ENCODE measurements around the gene DENND6B.

The DENND6B gene

GRCh38 chr22:50266994-50267393, 59.8 kb downstream of the DENND6B start:
- DNase-seq (ENCODE audit: extremely low spot score), result no peak
- ChIA-PET CTCF (interaction anchor here (1.5 to 7.9 kb wide), 4 partner anchors 9 to 74 kb away, joined by 5 to 64 read pairs (median 24); partner anchors contain the start of genes HDAC10 and TUBGCP6), POLR2A (interaction anchor here (0.7 kb wide), 1 partner anchor 15 kb away, joined by 4 read pairs; no protein-coding TSS in a partner anchor)
- no peak for TF ChIP-seq CTCF (IDR thresholded peaks at IDR 0.05; ENCODE audit: control extremely low read depth, extremely low read depth, low read depth, missing control alignments)

GRCh38 chr22:50264946-50265669, 61.7 kb downstream of the DENND6B start:
- no peak for DNase-seq (ENCODE audit: extremely low spot score)
- ChIA-PET CTCF (interaction anchor here (1.1 to 7.9 kb wide), 3 partner anchors 11 to 77 kb away, joined by 3 to 64 read pairs (median 40); partner anchors contain the start of gene HDAC10), POLR2A (no interaction called here)
- TF ChIP-seq CTCF (IDR thresholded peaks at IDR 0.05; ENCODE audit: control extremely low read depth, extremely low read depth, low read depth, missing control alignments), result no peak

- CTCF ChIA-PET, result interaction anchor here (0.9 to 7.9 kb wide), 5 partner anchors 11 to 78 kb away, joined by 3 to 64 read pairs (median 8); partner anchors contain the start of gene HDAC10
- no peak for DNase-seq (ENCODE audit: extremely low spot score)
- no peak for TF ChIP-seq CTCF (IDR thresholded peaks at IDR 0.05; ENCODE audit: control extremely low read depth, extremely low read depth, low read depth, missing control alignments)
- POLR2A ChIA-PET, result no interaction called here
Measured at GRCh38 chr22:50264104-50264745, 62.6 kb downstream of the DENND6B start.

GRCh38 chr22:50262973-50263617, 63.7 kb downstream of the DENND6B start:
- no peak for TF ChIP-seq CTCF (IDR thresholded peaks at IDR 0.05; ENCODE audit: control extremely low read depth, extremely low read depth, low read depth, missing control alignments)
- CTCF ChIA-PET, result interaction anchor here (0.8 to 7.9 kb wide), 5 partner anchors 10 to 358 kb away, joined by 3 to 64 read pairs (median 8); partner anchors contain the start of gene HDAC10
- no peak for DNase-seq (ENCODE audit: extremely low spot score)
- POLR2A ChIA-PET, result no interaction called here

GRCh38 chr22:50262460-50262911, 64.3 kb downstream of the DENND6B start:
- ChIA-PET POLR2A (no interaction called here), CTCF (interaction anchor here (1.1 to 7.9 kb wide), 4 partner anchors 9 to 79 kb away, joined by 3 to 64 read pairs (median 24); partner anchors contain the start of gene HDAC10)
- no peak for DNase-seq (ENCODE audit: extremely low spot score)
- TF ChIP-seq CTCF (IDR thresholded peaks at IDR 0.05; ENCODE audit: control extremely low read depth, extremely low read depth, low read depth, missing control alignments), result no peak

Measured in GM10248 (cell line).